Measurements from ENCODE around the gene ABTB2.

DNA sequence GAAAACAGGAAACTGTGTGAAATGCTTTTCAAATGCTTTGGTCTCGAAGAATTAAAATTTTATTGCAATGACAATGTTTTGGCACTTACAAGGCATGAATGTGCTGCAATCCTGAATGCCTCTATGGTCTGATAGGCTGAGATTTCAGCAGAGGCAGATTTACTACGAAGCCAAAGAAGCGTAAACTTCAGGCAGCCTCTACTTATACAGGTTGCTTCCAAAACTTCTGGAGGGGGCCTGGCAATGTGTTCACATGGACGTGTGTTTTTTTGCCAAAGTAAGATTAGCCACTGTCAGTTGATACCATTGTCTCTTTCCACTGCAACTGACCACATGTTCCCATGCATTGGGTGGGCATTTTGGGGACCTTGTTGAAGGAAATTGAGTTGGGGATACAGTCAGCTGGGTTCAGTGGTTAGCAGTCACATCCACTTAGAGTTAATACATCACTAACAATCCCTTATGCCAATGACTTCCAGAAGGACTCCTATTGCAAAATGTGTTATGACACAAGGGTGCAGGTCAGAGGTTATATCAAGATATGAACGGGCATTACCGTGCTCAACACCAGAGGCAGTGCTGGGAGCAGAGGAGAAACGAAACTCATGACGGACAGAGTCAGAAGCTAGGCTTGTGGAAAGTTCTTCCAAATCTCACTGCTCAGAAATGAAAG lies 48.8 kb downstream of the ABTB2 start:
- TF ChIP-seq, protein P1, sequence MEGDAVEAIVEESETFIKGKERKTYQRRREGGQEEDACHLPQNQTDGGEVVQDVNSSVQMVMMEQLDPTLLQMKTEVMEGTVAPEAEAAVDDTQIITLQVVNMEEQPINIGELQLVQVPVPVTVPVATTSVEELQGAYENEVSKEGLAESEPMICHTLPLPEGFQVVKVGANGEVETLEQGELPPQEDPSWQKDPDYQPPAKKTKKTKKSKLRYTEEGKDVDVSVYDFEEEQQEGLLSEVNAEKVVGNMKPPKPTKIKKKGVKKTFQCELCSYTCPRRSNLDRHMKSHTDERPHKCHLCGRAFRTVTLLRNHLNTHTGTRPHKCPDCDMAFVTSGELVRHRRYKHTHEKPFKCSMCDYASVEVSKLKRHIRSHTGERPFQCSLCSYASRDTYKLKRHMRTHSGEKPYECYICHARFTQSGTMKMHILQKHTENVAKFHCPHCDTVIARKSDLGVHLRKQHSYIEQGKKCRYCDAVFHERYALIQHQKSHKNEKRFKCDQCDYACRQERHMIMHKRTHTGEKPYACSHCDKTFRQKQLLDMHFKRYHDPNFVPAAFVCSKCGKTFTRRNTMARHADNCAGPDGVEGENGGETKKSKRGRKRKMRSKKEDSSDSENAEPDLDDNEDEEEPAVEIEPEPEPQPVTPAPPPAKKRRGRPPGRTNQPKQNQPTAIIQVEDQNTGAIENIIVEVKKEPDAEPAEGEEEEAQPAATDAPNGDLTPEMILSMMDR (IDR thresholded peaks at IDR 0.05; ENCODE audit: insufficient read depth, low read length) = no peak
- no peak for TF ChIP-seq SPI1 (IDR thresholded peaks at IDR 0.05; ENCODE audit: borderline replicate concordance, low read depth)
- no peak for TF ChIP-seq POLR2AphosphoS5 (IDR thresholded peaks at IDR 0.05; ENCODE audit: low read depth)
- TF ChIP-seq, protein P2, sequence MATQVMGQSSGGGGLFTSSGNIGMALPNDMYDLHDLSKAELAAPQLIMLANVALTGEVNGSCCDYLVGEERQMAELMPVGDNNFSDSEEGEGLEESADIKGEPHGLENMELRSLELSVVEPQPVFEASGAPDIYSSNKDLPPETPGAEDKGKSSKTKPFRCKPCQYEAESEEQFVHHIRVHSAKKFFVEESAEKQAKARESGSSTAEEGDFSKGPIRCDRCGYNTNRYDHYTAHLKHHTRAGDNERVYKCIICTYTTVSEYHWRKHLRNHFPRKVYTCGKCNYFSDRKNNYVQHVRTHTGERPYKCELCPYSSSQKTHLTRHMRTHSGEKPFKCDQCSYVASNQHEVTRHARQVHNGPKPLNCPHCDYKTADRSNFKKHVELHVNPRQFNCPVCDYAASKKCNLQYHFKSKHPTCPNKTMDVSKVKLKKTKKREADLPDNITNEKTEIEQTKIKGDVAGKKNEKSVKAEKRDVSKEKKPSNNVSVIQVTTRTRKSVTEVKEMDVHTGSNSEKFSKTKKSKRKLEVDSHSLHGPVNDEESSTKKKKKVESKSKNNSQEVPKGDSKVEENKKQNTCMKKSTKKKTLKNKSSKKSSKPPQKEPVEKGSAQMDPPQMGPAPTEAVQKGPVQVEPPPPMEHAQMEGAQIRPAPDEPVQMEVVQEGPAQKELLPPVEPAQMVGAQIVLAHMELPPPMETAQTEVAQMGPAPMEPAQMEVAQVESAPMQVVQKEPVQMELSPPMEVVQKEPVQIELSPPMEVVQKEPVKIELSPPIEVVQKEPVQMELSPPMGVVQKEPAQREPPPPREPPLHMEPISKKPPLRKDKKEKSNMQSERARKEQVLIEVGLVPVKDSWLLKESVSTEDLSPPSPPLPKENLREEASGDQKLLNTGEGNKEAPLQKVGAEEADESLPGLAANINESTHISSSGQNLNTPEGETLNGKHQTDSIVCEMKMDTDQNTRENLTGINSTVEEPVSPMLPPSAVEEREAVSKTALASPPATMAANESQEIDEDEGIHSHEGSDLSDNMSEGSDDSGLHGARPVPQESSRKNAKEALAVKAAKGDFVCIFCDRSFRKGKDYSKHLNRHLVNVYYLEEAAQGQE (IDR thresholded peaks at IDR 0.05; ENCODE audit: insufficient replicate concordance, low read depth) = no peak
- no peak for TF ChIP-seq GABPA (IDR thresholded peaks at IDR 0.05; ENCODE audit: low read depth)
